Measurements from ENCODE around the gene TSPAN18. TPM values are rescaled to one million over a fixed set of nuclear protein-coding genes. Genes with fewer than 3 reads are reported as not detected.
A peak's percentile ranks its signal among the peaks of the same experiment; 100 is the strongest.

The TSPAN18 gene
- total RNA-seq, 3 donors from 2014 or later, result 1.0 to 2.0 (median 1.8) TPM

- no peak for TF ChIP-seq CTCF (IDR thresholded peaks at IDR 0.05)
- no peak for TF ChIP-seq POLR2A (IDR thresholded peaks at IDR 0.05)
- no peak for TF ChIP-seq POLR2AphosphoS5 (IDR thresholded peaks at IDR 0.05)
- Histone ChIP-seq H3K27ac (no peak overlapping the region), H3K36me3 (no peaks in the 10 kb centered on the region), H3K4me1 (no peaks in the 10 kb centered on the region), H3K4me3 (no peak overlapping the region), H3K27me3 (peaks cover 0 to 5% of the 10 kb centered on the region in 2 donors), H3K9me3 (no peaks in the 10 kb centered on the region)
- no peak for DNase-seq (ENCODE audit: low spot score in 2 of 2)
- intact Hi-C loops (cut with DNase I; ENCODE audit: low total_unique reads), result no loop called here
Observed at GRCh38 chr11:44743326-44743725, 16.6 kb downstream of the TSPAN18 start.

DNA sequence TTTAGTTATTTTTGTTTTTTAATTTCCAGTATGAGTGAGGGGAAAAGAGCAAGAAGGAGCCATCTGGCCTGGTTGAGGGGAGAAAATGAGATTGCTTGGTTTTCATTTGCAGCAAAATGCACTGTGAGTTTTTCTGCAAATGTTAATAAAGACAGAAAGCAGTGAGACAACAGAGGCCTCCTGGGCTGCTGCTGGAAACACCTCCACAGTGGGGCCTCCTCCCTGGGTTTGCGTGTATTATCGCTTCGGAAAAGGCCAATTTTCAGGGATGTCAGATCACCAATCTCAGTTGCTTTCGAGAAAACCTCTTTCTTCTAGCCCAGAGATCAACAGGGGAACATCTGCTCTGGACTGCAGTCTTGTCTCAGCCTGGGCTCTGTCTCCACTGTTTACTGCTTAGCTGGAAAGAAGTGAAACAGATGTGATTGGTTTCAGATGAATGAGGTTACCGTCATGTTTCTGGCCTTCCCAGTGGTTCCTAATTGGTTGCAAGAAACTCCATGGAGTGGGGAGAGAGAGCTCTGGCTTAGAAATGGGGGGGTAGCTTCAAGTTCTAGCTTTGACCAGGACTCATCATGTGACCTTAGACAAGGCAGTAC lies 17.3 kb downstream of the TSPAN18 start:
- no peaks in the 10 kb centered on the region for H3K9me3 ChIP-seq
- intact Hi-C loops (cut with DNase I; ENCODE audit: low total_unique reads), result no loop called here
- DNase-seq (ENCODE audit: low spot score in 2 of 2), result no peak
- no peak overlapping the region for H3K4me3 ChIP-seq
- H3K36me3 ChIP-seq, result no peaks in the 10 kb centered on the region
- peaks cover 0 to 5% of the 10 kb centered on the region in 2 donors for H3K27me3 ChIP-seq
- H3K27ac ChIP-seq, result peak overlapping the region in 1 of 2 donors; percentile 43
- no peaks in the 10 kb centered on the region for H3K4me1 ChIP-seq
- no peak for TF ChIP-seq POLR2A (IDR thresholded peaks at IDR 0.05)
- TF ChIP-seq CTCF (IDR thresholded peaks at IDR 0.05), result no peak
- TF ChIP-seq POLR2AphosphoS5 (IDR thresholded peaks at IDR 0.05), result no peak

GRCh38 chr11:44746894-44747293 lies 20.1 kb downstream of the TSPAN18 start:
- Histone ChIP-seq H3K36me3 (no peaks in the 10 kb centered on the region), H3K9me3 (no peaks in the 10 kb centered on the region), H3K27ac (no peak overlapping the region), H3K27me3 (no peaks in the 10 kb centered on the region), H3K4me1 (no peaks in the 10 kb centered on the region), H3K4me3 (no peak overlapping the region)
- DNase-seq (ENCODE audit: low spot score in 2 of 2), result no peak
- intact Hi-C loops (cut with DNase I; ENCODE audit: low total_unique reads), result no loop called here
- TF ChIP-seq CTCF (IDR thresholded peaks at IDR 0.05), result no peak
- no peak for TF ChIP-seq POLR2A (IDR thresholded peaks at IDR 0.05)
- TF ChIP-seq POLR2AphosphoS5 (IDR thresholded peaks at IDR 0.05), result no peak

- no peaks in the 10 kb centered on the region for H3K36me3 ChIP-seq
- H3K9me3 ChIP-seq, result no peaks in the 10 kb centered on the region
- H3K4me1 ChIP-seq, result no peaks in the 10 kb centered on the region
- H3K4me3 ChIP-seq, result no peak overlapping the region
- intact Hi-C loops (cut with DNase I; ENCODE audit: low total_unique reads), result no loop called here
- DNase-seq (ENCODE audit: low spot score in 2 of 2), result no peak
- no peaks in the 10 kb centered on the region for H3K27me3 ChIP-seq
- TF ChIP-seq POLR2AphosphoS5 (IDR thresholded peaks at IDR 0.05) (no peak), CTCF (IDR thresholded peaks at IDR 0.05) (no peak), POLR2A (IDR thresholded peaks at IDR 0.05) (no peak)
- no peak overlapping the region for H3K27ac ChIP-seq
Observed at GRCh38 chr11:44747316-44747715, 20.6 kb downstream of the TSPAN18 start.

GRCh38 chr11:44747836-44748235 lies 21.1 kb downstream of the TSPAN18 start:
- H3K27ac ChIP-seq, result no peak overlapping the region

More at GRCh38 chr11:44747836-44748235, 21.1 kb downstream of the TSPAN18 start:
- intact Hi-C loops (cut with DNase I; ENCODE audit: low total_unique reads), result no loop called here
- no peaks in the 10 kb centered on the region for H3K36me3 ChIP-seq
- TF ChIP-seq CTCF (IDR thresholded peaks at IDR 0.05), result no peak
- TF ChIP-seq POLR2AphosphoS5 (IDR thresholded peaks at IDR 0.05), result no peak
- TF ChIP-seq POLR2A (IDR thresholded peaks at IDR 0.05), result no peak
- H3K27me3 ChIP-seq, result no peaks in the 10 kb centered on the region
- no peak for DNase-seq (ENCODE audit: low spot score in 2 of 2)
- no peaks in the 10 kb centered on the region for H3K4me1 ChIP-seq
- no peaks in the 10 kb centered on the region for H3K9me3 ChIP-seq
- H3K4me3 ChIP-seq, result no peak overlapping the region

All from breast epithelium (tissue), 4 donors.